HTR-8/SVneo (cell line): ENCODE measurements around the gene FBXW5.

Experiments
- DNase-seq: peaks from one replicate; pipeline ENCODE4 v3.0.0; 2011; ENCODE audit warnings: low spot score, mixed read lengths; ENCODE audit not compliant: insufficient read length
- FAIRE-seq: peaks from 2 replicates; lab custom pipeline; 2011; peaks lifted over from hg19 to GRCh38; lab: Jason Lieb, UNC

Gene FBXW5

DNA sequence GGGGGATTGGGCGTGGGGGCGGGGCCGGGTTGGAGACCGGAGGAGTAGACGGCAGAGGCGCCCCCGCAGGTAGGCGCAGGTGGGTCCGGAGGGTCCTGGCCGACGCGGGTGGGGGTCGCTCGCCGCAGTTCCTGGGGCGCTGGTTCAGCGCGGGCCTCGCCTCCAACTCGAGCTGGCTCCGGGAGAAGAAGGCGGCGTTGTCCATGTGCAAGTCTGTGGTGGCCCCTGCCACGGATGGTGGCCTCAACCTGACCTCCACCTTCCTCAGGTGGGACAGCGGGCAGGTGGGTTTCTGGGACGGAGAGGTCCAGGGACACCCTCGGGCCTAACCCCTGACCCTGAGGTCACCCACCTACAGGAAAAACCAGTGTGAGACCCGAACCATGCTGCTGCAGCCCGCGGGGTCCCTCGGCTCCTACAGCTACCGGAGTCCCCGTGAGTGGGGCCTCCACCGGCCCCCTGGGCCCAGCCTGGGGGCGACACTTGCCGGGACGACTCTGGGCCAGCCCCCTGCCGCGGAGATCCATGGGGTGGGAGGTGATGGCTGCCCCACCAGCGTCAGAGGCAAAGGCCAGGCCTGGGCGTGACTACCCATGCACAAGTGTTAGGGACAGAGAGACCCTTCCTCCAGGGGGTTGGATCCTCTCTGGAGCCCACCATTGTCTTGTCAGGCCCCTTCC, 34.5 kb upstream of the FBXW5 start:
- FAIRE-seq: no peak

DNA sequence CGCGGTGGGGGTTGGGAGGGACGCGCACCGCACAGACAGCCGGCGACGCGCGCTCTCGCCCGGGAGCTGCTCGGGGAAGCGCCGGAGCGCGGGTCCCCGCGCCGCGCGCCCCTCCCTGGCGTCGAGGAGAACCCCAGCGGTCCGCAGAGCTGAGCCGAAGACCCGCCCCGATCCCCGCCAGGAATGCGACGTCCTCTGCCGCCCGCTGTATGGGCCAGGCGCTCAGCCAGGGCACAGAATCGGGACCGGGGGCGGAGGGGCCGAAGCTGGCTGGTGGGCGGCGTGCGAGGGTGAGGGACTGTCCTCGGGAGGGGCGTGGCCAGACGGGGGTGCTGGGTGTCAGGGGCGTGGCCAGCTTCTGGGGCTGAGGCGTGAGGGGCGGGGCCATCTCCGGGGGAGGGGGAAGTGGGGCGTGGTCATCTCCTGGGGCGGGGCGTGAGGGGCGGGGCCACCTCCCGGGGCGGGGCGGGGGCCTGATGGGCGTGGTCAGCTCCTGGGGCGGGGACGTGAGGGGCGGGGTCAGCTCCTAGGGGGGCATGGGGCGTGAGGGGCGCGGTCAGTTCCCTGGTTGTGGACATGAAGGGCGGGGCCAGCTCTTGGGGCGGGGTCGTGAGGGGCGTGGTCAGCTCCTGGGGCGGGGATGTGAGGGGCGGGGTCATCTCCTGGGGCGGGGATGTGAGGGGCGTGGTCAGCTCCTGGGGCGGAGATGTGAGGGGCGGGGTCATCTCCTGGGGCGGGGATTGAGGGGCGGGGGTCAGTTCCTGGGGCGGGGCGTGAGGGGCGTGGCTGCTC, 33.7 kb upstream of the FBXW5 start:
- no peak for FAIRE-seq
- peak; percentile 21 for DNase-seq

More for the DNA sequence above, 34.5 kb upstream of the FBXW5 start:
- DNase-seq: no peak

GRCh38 chr9:136977649-136978072, 33.1 kb upstream of the FBXW5 start:
- FAIRE-seq: no peak
- DNase-seq: no peak

DNA sequence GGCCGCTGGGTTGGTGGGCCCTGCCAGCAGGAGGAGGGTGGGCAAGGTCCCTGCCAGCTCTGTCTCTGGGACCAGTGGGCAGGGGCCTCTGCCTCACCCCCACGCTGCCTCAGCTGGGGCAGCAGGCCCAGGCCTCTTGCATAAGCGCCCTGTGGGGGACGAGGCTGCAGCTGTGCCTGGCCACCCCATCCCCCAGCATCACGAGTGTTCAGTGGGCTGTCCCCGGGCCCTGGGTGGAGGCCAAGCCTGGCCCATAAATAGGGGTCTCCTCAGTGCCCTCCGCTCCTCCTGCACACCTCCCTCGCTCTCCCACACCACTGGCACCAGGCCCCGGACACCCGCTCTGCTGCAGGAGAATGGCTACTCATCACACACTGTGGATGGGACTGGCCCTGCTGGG, 32.7 kb upstream of the FBXW5 start, which contains the start of gene PTGDS:
Gene PTGDS (plus strand): TSS at position 282 of the 400 bp plus-strand sequence. CDS start 75 bp downstream, at position 357.
- no peak for FAIRE-seq

DNA sequence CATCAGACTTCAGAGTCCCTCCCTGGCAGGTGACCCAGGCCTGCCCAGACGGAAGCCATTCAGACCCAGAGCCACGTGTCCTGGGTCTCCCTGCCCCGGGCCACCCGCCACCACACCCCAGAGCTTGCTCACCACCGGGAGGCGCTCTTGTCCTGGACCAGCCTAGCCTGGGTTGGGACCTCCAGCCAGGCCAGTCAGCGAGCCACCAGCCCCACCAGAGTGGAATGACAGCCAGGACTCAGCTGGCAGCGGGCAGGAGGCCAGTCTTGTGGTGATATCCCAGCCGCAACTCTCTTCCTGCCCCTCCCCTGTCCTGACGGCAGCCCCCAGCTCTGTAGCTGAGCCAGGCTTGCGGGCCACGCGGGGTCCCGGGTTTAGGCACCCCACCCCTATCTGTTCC, 31.1 kb upstream of the FBXW5 start:
- DNase-seq (no peak), FAIRE-seq (no peak)

More for the DNA sequence above, 32.7 kb upstream of the FBXW5 start, which contains the start of gene PTGDS:
- no peak for DNase-seq

- FAIRE-seq (no peak), DNase-seq (no peak)
These were observed 30.4 kb upstream of the FBXW5 start for GRCh38 chr9:136974817-136975535.

GRCh38 chr9:136973618-136974617, 29.4 kb upstream of the FBXW5 start:
- FAIRE-seq: no peak
- no peak for DNase-seq

DNA sequence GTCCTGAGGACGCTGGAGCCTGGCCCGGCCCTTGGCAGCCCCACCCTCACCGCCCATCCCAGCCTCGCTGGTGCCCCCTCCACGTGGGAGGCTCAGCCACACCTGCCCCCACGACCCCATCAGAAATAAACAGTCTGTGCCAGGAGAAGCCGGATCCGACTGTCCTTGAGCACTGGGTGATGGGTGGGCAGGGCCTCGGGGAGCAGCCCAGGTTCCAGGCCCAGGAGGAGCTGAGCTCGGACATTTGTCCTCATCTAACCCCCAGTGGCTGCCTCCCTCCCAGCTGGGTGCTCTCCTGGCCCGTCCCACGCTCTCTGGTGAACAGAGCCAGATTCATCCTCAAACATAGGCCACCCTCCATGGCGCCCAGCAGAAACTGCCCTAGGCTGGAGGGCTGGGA, 28.2 kb upstream of the FBXW5 start:
- FAIRE-seq (no peak), DNase-seq (no peak)

DNA sequence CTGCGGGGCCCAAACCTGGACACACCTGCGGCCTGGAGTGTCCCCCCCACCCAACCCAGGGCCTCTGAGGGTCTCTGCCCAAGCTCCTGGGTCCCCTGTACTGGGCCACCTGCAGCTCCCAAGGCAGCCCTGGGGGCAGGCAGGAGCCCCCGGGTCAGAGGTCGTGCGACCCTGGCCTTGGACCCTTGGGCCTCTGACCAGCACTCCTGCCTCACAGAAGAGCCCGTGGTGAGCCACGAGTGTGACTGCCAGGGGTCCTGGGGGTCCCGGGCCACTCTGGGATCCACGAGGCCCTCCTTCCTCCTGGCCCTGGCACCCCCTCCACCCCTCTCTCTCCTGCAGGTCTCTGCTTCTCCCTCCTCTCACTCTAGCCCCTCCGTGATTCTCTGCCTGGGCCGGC, 27.8 kb upstream of the FBXW5 start:
- FAIRE-seq (no peak), DNase-seq (no peak)

DNA sequence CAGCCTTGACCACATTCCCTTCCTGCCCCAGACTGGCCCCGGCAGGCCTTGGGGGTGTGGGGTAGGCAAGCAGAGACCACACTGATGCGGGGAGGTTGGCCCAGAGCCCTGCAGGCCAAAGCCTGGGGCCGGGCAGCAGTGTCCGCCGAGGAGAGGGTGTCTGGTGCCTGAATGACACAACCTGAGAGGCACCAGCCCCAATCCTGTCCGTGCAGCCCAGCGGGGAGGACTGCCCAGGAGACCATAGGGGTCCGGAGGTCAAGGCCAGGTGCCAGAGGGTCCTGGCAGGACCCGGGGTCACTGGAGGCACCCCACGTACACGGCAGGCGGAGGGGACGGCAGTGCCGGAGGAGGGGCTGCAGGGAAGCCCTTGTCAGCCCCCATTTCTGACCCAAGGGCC, 27.2 kb upstream of the FBXW5 start:
- DNase-seq (no peak), FAIRE-seq (no peak)

- no peak for FAIRE-seq
These were observed 25.8 kb upstream of the FBXW5 start for GRCh38 chr9:136970361-136970760.

DNA sequence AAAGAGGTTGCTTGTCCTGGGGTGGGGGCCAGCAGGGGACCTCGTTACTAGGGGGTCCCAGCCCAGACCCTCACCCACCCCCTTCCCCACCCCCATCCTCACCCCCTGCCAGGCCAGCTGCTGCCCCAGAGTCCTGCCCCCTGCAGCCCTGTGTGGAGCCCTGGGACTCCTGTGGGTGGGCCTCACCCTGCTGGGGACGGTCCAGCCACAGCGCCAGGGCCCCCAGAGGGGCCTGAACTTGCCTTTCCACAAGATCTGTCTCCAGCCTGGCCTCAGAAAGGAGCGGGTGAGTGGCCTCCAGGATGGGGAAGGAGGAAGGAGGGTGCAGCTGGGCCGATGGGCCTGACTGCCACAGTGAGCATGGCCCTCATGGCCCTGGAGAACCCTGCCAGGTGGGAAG, 25.2 kb upstream of the FBXW5 start:
- FAIRE-seq (no peak), DNase-seq (no peak)

More at GRCh38 chr9:136970361-136970760, 25.8 kb upstream of the FBXW5 start:
- no peak for DNase-seq

GRCh38 chr9:136969150-136969549, 24.6 kb upstream of the FBXW5 start:
- DNase-seq (no peak), FAIRE-seq (no peak)

DNA sequence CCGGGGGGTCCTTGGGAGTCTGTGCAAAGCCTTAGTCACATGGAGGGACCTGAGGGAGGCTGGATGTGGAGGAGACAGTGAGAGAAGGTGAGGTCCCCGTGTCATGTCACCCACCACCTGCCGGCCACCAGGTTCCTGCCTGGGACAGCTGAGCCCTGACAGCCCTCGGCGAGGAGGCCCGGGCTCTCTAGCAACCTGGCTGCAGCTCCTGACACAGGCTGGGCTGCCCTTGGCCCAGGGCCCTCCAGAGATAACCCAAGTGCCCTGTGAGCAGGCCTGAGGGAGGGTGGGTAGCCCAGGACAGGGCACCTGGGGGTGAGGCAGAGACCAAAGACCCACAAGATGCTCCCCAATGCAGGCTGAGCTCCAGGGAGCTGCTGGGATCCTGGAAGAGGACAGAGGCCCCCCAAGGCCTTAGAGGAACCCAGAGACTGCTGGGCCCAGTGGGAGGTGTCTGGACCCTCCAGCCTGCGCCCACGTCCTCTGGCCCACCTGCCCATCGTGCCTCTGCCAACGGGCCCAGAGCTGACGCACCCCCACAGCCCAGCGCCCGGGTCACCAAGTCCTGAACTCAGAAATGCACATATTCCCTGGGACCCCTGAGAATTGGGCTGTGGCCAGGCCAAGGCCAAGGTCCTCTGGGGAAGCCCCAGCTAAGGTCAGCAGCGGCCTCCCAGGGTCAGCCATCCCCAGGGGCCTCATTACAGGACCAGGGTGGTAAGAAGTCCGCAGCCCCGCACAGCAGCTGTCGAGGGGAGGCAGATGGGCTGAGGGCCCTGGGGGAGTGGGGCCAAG, 24.0 kb upstream of the FBXW5 start:
- FAIRE-seq (no peak), DNase-seq (no peak)

- no peak for FAIRE-seq
- no peak for DNase-seq
These were observed 21.4 kb upstream of the FBXW5 start for GRCh38 chr9:136965771-136966484.

DNA sequence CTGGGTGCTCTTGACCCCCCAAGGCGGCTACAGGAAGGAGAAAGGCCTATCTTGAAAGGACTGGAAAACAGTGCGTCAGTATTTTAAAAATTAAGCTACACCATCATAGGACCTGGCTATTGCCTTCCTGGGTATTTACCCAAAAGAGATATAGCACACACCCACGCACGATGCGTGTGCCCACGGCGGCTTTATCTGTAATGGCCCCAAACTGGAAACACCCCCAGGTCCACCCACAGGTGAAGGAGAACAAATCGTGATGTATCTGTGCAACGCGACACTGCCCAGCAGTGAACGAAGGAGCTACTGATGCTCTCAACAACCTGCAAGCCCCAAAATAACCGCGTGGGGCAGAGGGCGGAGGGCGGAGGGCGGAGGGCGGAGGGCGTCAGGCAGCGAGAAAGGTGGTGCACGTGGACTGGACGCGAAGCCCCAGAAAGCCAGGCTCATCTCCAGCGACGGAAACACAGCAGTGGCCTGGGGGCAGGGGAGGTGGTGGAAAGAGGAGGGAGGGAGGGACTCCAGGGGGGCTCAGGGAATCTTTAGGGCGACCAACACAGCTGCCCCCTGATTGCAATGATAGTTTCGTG, 20.4 kb upstream of the FBXW5 start:
- no peak for DNase-seq
- FAIRE-seq: no peak

- FAIRE-seq: no peak
- no peak for DNase-seq
These were observed 19.7 kb upstream of the FBXW5 start for GRCh38 chr9:136964171-136964689.

DNA sequence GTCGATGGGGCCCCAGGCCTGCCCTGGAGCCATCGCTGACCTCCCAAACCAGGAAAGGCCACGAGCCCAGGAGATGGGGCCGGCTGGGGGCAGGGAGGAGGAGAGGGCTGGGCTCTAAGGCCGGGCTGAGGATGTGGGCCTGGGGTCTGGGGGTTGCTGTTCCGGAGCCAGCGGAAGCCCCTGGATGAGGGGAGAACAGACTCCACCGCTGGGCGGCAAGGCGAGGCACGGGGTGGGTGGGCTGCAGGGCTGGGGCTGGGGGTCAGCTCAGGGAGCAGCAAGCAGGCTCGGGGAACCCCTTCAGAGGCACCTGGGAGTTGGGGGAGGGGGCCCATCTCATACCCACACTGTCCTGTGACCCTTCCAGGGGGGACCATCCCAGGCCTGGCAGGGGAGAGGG, 19.2 kb upstream of the FBXW5 start:
- FAIRE-seq: no peak
- DNase-seq: no peak
